Large intestine (tissue), 3 donors: ENCODE measurements around the gene CLEC5A. TPM values are rescaled to one million over a fixed set of nuclear protein-coding genes. Genes with fewer than 3 reads are reported as not detected.

Experiments used
- DNase-seq, 2 donors: peaks; one replicate each; pipeline versions ENCODE4 v3.0.0 to v3.0.0-alpha.2; 2013
- H3K27ac ChIP-seq: one replicate; pipeline ENCODE4 v1.5.1; 2013; ENCODE audit warnings: low read length
- H3K27me3 ChIP-seq: 2 replicates; pipeline ENCODE4 v1.6.1; 2013; ENCODE audit warnings: low read length; ENCODE audit not compliant: control insufficient read depth, insufficient read depth
- H3K36me3 ChIP-seq: 2 replicates; pipeline ENCODE4 v1.6.1; 2013; ENCODE audit warnings: low read length; ENCODE audit not compliant: control insufficient read depth, insufficient read depth
- H3K4me1 ChIP-seq: one replicate; pipeline ENCODE4 v1.6.1; 2013; ENCODE audit warnings: low read length; ENCODE audit not compliant: control insufficient read depth, insufficient read depth
- H3K4me3 ChIP-seq: one replicate; pipeline ENCODE4 v1.5.1; 2013; ENCODE audit warnings: low read length
- H3K9me3 ChIP-seq: one replicate; pipeline ENCODE4 v1.6.1; 2013; ENCODE audit warnings: mild to moderate bottlenecking, low read depth, low read length, moderate library complexity; ENCODE audit not compliant: control insufficient read depth
- WGBS: methylation state at CpG from one replicate; pipeline ENCODE4 v1.1.5; 2013; ENCODE audit warnings: low lambda C conversion rate; ENCODE audit not compliant: insufficient coverage; 5-methylcytosine and 5-hydroxymethylcytosine counted together
- polyA plus RNA-seq: library from polyadenylated mRNA; unstranded; fragments of 120-200 nt; gene quantifications from one replicate; pipeline ENCODE4 v1.2.1, GENCODE V29; 2013

Gene CLEC5A
- polyA plus RNA-seq, 1 donor: 0.09 TPM

GRCh38 chr7:141976524-141977245 lies 29.9 kb upstream of the CLEC5A start:
- H3K4me3 ChIP-seq: no peak overlapping the region
- DNase-seq: no peak
- no peaks in the 10 kb centered on the region for H3K27me3 ChIP-seq
- no peaks in the 10 kb centered on the region for H3K36me3 ChIP-seq
- 61% methylated on average over 6 of the region's 11 CpGs for WGBS
- peaks cover 2% of the 10 kb centered on the region for H3K4me1 ChIP-seq
- no peak overlapping the region for H3K27ac ChIP-seq
- H3K9me3 ChIP-seq: no peaks in the 10 kb centered on the region

GRCh38 chr7:141975806-141976523 lies 29.2 kb upstream of the CLEC5A start:
- H3K9me3 ChIP-seq: no peaks in the 10 kb centered on the region
- H3K27me3 ChIP-seq: no peaks in the 10 kb centered on the region
- peaks cover 2% of the 10 kb centered on the region for H3K4me1 ChIP-seq
- 47% methylated on average over 6 of the region's 21 CpGs for WGBS
- no peak overlapping the region for H3K27ac ChIP-seq
- peak; percentile 78 for DNase-seq
- peak overlapping the region; percentile 46 for H3K4me3 ChIP-seq
- no peaks in the 10 kb centered on the region for H3K36me3 ChIP-seq

GRCh38 chr7:141974831-141975230 lies 28.1 kb upstream of the CLEC5A start:
- Histone ChIP-seq H3K27ac (no peak overlapping the region), H3K4me1 (peaks cover 2% of the 10 kb centered on the region), H3K27me3 (no peaks in the 10 kb centered on the region), H3K36me3 (no peaks in the 10 kb centered on the region), H3K9me3 (no peaks in the 10 kb centered on the region), H3K4me3 (no peak overlapping the region)
- 75% methylated on average over 1 of the region's 2 CpGs for WGBS
- DNase-seq: peak in 1 of 2 donors; percentile 18

- Histone ChIP-seq H3K27me3 (no peaks in the 10 kb centered on the region), H3K9me3 (no peaks in the 10 kb centered on the region), H3K4me1 (peaks cover 2% of the 10 kb centered on the region), H3K36me3 (no peaks in the 10 kb centered on the region), H3K27ac (no peak within 1 kb of the TSS), H3K4me3 (no peak within 1 kb of the TSS)
- WGBS: no CpG with 5 or more reads among the region's 7 CpGs
- DNase-seq: no peak
Measured at GRCh38 chr7:141973673-141974072, 26.9 kb upstream of the CLEC5A start, which contains the start of gene TAS2R38. TAS2R38 (minus strand) TSS chr7:141973773; CDS start chr7:141973689, 84 bp downstream.

- no peak overlapping the region for H3K27ac ChIP-seq
- 100% methylated on average over 1 of the region's 3 CpGs for WGBS
- DNase-seq: no peak
- H3K36me3 ChIP-seq: no peaks in the 10 kb centered on the region
- H3K4me1 ChIP-seq: no peaks in the 10 kb centered on the region
- no peak overlapping the region for H3K4me3 ChIP-seq
- no peaks in the 10 kb centered on the region for H3K9me3 ChIP-seq
- H3K27me3 ChIP-seq: no peaks in the 10 kb centered on the region
Measured at GRCh38 chr7:141960687-141961422, 14.1 kb upstream of the CLEC5A start.

GRCh38 chr7:141956084-141956483 lies 9.3 kb upstream of the CLEC5A start:
- Histone ChIP-seq H3K36me3 (no peaks in the 10 kb centered on the region), H3K4me1 (no peaks in the 10 kb centered on the region), H3K9me3 (no peaks in the 10 kb centered on the region), H3K4me3 (no peak overlapping the region), H3K27ac (no peak overlapping the region), H3K27me3 (no peaks in the 10 kb centered on the region)
- 100% methylated on average over 1 of the region's 3 CpGs for WGBS
- DNase-seq: no peak

GRCh38 chr7:141954334-141954733 lies 7.6 kb upstream of the CLEC5A start:
- no peak overlapping the region for H3K27ac ChIP-seq
- H3K27me3 ChIP-seq: no peaks in the 10 kb centered on the region
- no peaks in the 10 kb centered on the region for H3K9me3 ChIP-seq
- no peak overlapping the region for H3K4me3 ChIP-seq
- no peak for DNase-seq
- no peaks in the 10 kb centered on the region for H3K36me3 ChIP-seq
- WGBS: no CpG with 5 or more reads among the region's 1 CpG
- no peaks in the 10 kb centered on the region for H3K4me1 ChIP-seq

GRCh38 chr7:141952461-141952860 lies 5.7 kb upstream of the CLEC5A start:
- Histone ChIP-seq H3K27ac (no peak overlapping the region), H3K27me3 (no peaks in the 10 kb centered on the region), H3K9me3 (no peaks in the 10 kb centered on the region), H3K36me3 (no peaks in the 10 kb centered on the region), H3K4me1 (no peaks in the 10 kb centered on the region), H3K4me3 (no peak overlapping the region)
- whole genome bisulfite sequencing: no CpG with 5 or more reads among the region's 1 CpG
- DNase-seq: no peak

- no peaks in the 10 kb centered on the region for H3K9me3 ChIP-seq
Measured at GRCh38 chr7:141950806-141951205, 4.0 kb upstream of the CLEC5A start.

GRCh38 chr7:141949911-141950310 lies 3.1 kb upstream of the CLEC5A start:
- Histone ChIP-seq H3K27me3 (no peaks in the 10 kb centered on the region), H3K4me3 (no peak overlapping the region), H3K9me3 (no peaks in the 10 kb centered on the region), H3K36me3 (no peaks in the 10 kb centered on the region), H3K4me1 (no peaks in the 10 kb centered on the region), H3K27ac (no peak overlapping the region)
- no peak for DNase-seq
- 77% methylated on average over 3 of the region's 3 CpGs for WGBS

More at GRCh38 chr7:141950806-141951205, 4.0 kb upstream of the CLEC5A start:
- H3K27me3 ChIP-seq: no peaks in the 10 kb centered on the region
- no peaks in the 10 kb centered on the region for H3K36me3 ChIP-seq
- no peak overlapping the region for H3K27ac ChIP-seq
- H3K4me1 ChIP-seq: no peaks in the 10 kb centered on the region
- DNase-seq: no peak
- H3K4me3 ChIP-seq: no peak overlapping the region
- WGBS: no CpG with 5 or more reads among the region's 1 CpG
